Nucleus accumbens (tissue), 56 donors: Measurements from ENCODE around the gene KRTAP10-8.
"Not testable (repeated sequence)": the region's sequence is repeated elsewhere in the genome, so short reads cannot be mapped to it uniquely, and the experiment has no call there.

Experiments
- DNase-seq, 56 donors: peaks; one replicate each; lab custom pipeline; 2025; lab: John Stamatoyannopoulos, UW

KRTAP10-8 gene, protein sequence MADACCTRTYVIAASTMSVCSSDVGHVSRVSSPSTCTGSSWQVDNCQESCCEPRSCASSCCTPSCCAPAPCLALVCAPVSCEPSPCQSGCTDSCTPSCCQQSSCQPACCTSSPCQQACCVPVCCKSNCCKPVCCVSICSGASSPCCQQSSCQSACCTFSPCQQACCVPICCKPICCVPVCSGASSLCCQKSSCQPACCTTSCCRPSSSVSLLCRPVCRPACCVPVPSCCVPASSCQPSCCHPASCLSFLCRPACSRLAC

DNA sequence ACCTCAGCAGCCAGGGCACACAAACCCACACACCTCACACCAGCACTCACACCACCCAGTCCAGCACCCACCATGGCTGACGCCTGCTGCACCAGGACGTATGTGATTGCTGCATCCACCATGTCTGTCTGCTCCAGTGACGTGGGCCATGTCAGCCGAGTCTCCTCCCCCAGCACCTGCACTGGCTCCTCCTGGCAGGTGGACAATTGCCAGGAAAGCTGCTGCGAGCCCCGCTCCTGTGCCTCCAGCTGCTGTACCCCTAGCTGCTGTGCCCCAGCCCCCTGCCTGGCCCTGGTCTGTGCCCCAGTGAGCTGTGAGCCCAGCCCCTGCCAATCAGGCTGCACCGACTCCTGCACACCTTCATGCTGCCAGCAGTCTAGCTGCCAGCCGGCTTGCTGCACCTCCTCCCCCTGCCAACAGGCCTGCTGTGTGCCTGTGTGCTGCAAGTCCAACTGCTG lies at the start of gene KRTAP10-8:
Gene KRTAP10-8 (plus strand): TSS at position 51 of the 458 bp plus-strand sequence. CDS start 22 bp downstream, at position 73.
- no peak for DNase-seq

DNA sequence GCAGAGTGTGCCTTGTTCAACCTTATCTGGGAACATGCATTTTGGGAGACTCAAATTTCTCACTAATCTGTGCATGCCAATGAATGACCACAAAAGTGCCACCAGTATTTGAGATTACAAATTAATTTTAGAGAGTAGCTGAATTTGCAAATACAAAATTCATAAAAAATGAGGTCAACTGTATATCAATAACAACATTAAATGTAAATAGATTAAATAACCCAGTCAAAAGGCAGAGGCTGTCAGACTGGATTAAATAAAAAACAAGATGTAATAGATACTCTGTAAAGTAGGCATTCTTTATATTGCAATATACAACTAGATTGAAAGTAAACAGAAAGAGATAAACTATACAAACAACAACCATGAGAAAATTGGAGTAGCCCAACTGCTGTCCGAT lies 47.8 kb upstream of the KRTAP10-8 start:
- DNase-seq = no peak

DNA sequence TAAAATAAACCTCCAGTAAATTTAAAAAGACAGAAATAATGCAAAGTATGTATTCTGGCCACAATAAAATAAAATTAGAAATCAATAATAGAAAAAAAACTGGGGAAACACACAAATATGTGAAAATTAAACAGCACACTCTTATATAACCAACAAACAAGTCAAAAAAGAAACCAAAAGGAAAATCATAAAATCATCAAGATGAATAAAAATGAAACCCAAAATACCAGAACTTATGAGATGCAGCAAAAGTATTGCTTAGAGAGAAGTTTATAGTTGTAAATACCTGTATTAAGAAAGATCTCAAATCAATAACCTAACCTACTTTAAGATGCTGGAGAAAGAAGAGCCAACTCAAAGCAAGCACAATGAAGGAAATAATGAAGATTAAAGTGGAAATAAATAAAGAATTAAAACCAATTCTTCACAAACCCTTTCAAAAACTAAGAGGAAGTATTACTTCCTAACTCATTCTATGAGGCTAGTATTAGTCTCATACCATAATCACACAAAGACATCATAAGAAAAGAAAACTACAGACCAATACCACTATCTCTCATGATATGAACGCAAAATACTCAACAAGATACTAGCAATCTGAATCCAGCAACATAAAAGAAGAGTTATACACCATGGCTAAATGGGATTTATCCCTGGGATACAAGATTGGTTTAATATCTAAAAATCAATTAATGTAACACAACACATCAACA lies 46.8 kb upstream of the KRTAP10-8 start:
- DNase-seq = no peak

DNA sequence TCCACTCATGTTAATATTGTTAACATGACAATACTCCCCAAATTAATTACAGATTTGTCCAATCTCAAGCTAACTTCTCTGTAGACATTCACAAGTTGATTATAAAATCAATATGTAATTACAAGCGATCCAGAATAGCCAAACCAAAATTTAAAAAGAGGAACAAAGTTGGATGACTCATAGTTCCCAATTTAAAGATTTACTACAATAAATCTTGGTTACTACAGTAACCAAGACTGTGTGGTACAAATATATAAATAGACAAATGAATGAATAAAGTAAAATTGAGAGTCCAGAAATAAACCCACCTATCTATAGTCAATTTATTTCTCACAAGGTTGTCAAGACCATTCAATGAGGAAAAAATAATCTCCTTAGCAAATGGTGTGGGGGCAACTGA lies 45.5 kb upstream of the KRTAP10-8 start:
- DNase-seq = no peak

DNA sequence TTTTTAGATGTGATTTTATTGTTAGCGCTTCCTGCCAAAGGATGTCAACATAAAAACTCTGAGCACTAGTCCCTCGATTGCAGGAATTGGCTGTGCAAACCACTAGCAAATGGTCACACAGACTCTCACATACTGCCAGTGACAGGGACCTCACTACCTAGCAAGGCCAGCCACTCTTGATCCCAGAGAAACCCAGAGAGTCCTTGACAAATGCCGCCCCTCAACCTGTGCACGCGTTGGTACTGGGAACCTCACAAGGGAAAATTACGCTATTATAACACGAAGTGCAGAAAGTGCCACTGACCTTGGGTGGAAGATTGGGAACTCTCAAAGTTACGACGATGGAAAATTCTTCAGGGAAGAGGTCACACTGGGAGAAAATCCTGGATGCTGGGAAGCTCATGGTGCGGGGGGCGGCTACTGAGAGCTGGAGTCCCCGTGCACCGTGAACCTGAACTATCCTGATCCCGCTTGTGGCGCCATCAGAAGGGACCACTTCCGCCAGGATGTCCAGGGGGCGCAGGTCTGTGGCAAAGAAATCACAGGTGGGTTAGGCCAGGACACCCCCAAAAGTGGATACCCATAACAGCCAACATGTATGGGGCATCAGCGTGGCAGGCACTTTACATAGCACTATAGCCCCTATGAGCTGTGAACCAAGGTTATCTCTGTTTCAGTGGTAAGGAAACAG lies 44.3 kb upstream of the KRTAP10-8 start:
- no peak for DNase-seq

DNA sequence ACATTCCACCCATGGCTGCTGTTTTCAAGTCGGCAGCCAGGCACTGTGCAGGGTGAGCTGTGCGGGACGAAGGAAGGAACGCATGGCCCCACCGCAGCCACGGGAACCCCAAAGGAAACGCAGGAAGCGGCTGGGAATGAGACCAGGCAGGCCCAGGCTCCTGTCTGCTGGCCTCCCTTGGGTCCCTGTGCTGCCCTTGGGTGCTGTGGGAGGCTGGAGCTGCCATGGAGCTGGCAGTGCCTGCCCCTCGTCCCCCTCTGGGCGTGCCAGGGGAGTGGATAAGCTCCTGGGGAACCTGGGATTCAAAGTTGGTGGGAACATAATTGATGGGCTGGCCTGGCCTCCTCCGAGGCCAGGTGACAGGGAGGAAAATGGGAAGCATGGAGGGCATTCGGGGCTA lies 43.6 kb upstream of the KRTAP10-8 start:
- DNase-seq = no peak

DNA sequence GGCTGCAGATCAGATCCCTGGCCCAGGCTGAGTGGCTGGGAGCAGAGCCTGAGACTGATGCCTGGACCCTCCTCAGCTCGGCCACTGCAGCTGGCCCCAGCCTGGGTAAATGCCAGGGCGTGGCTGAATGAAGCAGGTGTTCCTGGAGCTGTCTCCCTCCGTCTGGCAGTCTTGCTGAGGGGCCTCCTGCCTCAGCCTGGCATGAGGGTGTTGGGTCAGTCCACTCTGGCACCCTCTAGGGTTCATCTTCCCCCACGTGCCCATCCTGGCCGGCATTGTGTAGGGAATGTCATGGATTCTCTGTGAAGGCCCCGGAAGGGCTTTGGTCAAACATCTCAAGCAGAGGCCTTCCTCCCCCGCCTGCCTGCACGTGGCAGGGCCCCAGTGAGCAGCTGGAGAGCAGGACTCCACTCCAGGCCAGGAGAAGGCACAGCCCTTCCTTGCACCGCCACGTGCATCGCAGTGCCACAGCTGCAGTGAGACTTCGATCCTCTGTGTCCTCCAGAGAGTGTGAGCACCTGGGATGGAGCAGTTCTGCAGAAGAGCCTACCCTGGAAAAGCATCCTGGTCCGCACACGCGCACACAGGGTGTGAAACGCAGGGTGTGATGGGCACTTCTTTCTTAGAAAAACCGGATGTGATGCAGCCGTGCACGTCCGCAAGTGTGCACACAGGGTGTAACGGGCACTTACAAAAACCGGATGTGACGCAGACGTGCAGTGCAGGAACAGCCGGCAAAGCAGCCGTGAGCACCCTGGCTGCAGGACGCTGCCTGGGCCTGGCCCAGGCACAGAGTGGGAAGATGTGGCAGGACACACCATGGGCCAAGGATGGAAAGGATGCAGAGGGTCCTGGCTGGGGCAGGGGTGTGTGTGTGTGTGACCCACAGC lies 43.0 kb upstream of the KRTAP10-8 start:
- no peak for DNase-seq

DNA sequence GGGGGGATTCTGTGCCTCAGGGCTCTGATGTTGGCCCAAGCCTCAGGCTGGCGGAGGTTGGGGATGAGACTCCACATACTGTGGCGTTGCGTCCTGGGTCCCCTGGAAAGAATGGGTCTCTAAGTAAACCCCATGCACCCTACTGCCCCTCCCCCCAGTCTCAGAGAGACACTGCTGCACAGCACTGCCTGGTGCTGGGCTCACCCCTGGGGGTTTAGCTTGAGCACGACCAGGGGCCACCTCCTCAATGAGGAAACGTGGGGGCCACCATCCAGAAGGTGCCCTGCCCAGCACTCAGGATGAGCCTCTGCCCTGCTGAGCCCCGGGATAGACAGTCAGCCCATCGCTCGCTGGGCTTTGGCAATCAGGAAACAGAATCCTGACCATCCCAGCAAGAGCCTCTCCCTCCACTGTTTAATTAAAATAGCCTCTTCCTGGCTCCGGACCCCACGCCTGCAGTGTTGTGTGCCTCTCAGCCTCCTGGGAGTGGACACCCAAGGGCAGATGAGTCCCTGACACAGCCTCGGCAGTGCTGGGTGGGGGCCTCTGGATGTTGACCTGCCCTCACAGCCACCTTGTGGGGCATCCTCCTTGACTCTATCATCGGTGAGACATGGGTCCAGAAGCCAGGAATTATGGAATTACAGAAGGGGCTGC lies 41.9 kb upstream of the KRTAP10-8 start:
- no peak for DNase-seq

DNA sequence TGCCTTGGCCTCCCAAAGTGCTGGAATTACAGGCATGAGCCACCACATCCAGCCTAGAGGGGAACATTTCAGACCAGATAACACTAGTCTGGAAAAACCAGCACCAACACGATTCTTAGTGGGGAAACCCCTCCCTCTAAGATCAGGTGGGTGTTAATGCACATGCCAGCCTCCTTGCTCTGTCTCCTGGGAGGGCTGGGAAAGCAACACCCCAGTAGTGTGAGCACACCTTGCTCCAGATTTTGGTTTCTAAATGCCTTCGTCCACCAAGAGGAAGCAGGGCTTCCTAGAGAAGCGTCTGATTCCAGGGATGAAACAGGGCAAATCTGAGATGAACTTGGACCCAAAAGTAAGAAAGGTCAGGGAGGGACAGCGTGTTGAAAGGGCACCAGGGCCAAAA lies 40.6 kb upstream of the KRTAP10-8 start:
- no peak for DNase-seq

DNA sequence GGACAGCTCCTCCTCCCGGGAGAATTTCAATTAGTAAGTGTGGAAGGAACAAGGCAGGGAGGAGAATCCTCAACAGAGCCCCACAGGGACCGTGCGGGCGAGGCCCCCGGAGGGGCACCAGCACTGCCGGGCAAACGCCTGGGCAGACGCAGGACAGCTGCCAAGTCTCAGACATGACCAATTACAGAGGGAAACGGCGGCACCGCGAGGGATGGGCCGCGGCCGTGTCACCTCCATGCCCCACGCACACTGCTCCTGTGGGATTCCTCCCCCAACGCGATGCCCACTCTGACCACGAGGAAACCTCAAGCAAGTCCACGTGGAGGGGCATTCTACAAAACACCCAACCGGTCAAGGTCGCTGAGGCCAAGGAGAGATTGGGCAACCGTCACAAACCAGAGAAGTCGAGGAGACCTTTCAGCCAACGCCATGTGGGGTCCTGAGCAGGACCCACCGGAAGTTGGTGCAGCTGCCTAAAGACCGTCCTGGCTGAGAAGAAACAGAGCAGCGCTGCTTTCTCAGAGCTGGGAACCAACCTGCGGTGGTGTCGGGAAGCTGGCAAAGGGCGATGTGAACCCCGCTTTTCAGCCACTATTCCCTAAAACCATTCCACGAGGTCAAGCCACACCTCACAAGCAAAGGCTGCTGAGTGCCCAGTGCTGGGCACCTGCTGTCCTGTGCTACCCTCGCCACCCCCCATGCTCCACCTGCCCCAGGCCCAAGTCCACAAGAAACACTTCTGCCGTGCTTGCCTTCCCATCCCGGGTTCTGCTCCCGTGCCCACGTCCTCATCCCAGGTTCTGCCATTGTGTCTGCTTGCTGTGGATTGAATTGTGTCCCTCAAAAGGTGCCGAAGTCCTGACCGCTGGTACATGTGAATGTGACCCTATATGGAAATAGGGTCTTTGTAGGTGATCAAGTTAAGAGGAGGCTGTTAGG lies 39.8 kb upstream of the KRTAP10-8 start:
- DNase-seq = no peak

DNA sequence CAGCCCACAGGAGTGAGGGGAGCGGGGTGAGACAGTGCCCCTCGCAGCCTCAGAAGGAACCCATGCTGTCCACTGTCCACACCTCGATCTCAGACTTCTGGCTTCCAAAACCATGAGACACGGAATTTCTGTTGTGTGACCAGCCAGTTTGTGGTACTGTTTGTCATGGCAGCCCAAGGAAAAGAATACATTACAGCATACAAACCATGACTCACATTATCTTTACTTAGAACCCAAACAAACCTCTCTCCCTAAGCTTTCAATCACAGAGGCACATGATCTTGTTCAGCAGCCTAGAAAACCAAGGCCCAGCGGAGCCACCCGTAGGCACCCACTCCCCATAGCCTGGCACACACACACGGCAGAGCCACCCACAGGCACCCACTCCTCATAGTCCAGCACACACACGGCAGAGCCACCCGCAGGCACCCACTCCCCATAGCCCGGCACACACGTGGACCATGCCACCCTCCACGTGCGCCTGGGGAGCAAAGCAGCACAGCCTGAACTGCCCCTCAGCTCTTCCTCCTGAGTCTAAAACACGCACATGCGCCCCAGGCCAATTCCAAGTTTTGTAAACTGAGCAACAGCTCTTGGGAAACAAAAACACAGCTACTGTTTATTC lies 38.8 kb upstream of the KRTAP10-8 start:
- DNase-seq = no peak

DNA sequence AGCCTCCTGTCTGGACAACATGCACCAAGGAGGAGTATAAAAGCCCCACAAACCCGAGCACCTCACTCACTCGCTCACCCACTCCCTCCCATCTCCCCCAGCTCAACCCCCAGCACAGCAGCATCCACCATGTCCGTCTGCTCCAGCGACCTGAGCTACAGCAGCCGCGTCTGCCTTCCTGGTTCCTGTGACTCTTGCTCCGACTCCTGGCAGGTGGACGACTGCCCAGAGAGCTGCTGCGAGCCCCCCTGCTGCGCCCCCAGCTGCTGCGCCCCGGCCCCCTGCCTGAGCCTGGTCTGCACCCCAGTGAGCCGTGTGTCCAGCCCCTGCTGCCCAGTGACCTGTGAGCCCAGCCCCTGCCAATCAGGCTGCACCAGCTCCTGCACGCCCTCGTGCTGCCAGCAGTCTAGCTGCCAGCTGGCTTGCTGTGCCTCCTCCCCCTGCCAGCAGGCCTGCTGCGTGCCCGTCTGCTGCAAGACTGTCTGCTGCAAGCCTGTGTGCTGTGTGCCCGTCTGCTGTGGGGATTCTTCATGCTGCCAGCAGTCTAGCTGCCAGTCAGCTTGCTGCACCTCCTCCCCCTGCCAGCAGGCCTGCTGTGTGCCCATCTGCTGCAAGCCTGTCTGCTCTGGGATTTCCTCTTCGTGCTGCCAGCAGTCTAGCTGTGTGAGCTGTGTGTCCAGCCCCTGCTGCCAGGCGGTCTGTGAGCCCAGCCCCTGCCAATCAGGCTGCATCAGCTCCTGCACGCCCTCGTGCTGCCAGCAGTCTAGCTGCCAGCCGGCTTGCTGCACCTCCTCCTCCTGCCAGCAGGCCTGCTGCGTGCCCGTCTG lies 38.0 kb upstream of the KRTAP10-8 start, which contains the start of gene KRTAP10-4:
Gene KRTAP10-4 (plus strand): TSS at position 100 of the 827 bp plus-strand sequence. CDS start 30 bp downstream, at position 130.
- DNase-seq = not testable (repeated sequence)

DNA sequence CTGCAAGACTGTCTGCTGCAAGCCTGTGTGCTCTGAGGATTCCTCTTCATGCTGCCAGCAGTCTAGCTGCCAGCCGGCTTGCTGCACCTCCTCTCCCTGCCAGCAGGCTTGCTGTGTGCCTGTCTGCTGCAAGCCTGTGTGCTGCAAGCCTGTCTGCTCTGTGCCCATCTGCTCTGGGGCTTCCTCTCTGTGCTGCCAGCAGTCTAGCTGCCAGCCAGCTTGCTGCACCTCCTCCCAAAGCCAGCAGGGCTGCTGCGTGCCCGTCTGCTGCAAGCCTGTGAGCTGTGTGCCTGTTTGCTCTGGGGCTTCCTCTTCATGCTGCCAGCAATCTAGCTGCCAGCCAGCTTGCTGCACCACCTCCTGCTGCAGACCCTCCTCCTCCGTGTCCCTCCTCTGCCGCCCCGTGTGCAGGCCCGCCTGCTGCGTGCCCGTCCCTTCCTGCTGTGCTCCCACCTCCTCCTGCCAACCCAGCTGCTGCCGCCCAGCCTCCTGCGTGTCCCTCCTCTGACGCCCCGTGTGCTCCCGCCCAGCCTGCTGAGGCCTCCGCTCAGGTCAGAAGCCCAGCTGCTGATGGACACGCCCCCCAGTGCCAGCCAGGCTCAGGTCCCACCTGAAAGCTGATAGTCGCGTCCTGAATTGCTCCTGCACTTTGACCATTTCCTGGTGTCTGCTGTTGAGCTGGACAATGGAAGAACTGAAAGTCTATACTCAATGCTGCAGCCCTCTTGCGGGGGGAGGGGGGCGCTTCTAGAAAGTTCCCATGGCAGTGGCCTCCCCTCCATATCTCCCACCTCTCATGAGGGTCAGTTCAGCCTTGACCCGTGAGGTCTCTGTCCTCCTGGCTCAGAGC lies 37.2 kb upstream of the KRTAP10-8 start:
- DNase-seq = no peak

DNA sequence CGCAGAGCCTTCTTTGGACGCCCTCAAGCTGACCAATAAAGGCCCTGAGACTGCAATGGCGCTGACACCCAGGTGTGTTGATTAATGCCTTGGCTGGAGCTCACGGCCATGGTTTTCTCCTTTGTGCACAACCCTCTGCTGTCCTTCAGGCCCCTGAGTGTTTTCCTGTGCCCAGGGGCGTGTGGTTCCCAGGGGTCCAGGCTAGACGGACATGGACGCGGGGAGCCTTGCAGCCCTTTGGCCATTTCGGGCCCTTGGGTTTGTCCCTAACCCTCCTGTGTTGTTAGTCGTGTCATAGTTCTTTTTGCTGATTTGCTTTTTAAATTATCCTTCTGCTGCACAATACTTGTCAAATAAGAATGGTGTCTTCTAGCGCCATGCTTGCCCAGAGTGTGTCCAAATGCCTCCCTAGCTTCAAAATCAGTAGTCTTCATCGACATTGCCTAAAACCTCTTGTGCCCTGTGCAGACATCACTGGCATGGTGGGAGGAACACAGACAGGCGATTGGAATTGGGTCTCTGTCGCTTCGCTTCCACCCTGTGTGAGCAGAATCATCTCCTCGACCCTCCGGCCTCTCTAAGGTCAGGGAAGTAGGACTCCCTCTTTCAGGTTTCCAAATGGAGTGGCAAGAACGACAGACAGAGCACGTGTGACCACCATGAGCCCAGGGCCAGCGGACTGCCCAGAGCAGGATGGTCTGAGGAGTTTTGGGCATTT lies 36.4 kb upstream of the KRTAP10-8 start:
- no peak for DNase-seq

DNA sequence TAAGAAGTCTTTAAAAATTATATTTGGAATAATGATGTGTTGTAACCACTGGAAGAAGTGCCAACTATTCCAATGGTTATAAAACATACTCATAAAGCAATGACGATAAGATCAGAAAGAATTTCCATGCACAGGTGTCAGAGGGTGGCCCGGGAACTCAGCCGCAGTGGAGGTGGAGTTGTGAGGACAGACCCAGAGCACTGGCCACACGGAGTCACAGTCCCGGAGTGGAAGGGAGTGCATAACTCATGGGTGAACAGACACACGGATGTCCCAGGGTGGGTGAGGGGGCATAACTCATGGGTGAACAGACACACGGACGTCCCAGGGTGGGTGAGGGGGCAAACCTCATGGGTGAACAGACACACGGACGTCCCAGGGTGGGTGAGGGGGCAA lies 35.9 kb upstream of the KRTAP10-8 start:
- DNase-seq = no peak
